Smooth muscle cell of the brain vasculature (primary cell): ENCODE measurements around the gene APOL3.
"Not testable (repeated sequence)": the region's sequence is repeated elsewhere in the genome, so short reads cannot be mapped to it uniquely, and the experiment has no call there.

ENCODE experiments used
- DNase-seq: peaks from one replicate; pipeline ENCODE4 v3.0.0-alpha.2; 2012; ENCODE audit warnings: low read depth, low spot score

Gene APOL3

DNA sequence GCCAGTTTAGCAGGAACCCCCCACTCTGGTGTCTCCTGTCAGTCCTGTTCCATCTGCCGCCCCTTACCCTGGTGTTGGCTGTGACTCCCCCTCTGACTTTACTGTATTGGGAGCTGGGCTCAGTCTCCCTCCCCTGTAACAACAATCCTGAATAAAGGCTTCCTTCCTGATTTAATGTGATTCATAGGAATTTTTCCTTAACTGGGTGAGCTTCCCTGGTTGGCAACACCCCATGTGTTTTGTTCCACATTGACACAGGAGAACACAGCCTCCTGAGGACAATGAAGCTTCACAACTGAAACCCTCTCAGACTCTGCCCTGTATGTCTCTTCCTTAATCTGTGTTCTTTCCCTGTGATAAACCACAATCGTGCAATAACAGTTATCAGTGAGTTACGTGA is 32.6 kb upstream of the APOL3 start:
- DNase-seq, result no peak

DNA sequence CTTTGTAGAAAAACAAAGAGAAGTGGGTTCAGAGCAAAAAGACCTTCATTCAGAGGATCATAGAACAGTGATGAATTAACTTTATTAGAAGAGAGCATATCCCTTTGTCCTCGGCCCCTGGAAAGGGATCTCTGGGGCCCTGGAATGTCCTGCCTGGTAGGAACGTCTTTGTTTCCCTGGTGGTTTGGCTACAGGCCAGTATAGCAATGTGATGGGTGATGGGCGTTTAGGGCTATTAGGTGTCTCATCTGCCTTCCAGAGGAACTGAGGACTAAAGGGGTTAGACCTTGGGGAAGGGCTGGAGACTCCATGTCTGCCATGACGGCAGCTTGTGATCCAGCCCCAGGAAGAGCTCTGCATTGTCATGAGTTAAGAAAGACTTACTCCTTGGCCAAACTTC is 32.0 kb upstream of the APOL3 start:
- DNase-seq, result no peak

DNA sequence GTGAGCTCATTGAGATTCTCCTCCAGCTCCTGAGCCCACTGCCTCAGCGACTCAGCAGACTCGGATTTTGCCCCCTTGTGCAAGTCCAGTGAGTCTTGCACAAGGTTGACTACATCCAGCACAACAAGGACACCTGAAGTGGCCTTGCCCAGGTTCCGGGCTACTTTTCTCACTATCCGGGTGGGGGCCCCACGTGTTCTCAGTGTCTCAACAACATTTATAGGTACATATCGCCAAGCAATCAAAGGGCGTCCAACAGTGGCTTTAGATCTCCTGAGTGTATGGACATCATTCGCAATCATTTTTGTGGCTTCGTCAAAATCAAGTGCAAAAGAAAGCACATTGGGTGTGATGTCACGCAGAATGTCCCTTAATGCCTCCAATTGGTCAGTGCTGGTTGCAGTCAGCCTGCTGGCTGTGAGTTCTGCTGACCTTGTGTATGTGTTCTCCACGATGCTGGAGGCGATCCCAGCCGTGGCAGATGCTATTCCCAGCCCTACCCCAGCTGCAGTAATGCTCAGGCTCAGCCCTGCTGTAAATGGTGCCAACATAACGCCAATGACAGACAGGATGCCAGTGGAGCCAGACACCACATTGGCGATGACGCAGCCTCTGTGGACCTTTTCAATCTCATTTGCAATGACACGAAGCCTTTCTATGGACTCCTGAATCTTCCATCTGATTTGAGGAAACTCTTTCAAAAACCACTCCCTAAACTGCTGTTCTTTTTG is 30.7 kb upstream of the APOL3 start:
- DNase-seq, result no peak

DNA sequence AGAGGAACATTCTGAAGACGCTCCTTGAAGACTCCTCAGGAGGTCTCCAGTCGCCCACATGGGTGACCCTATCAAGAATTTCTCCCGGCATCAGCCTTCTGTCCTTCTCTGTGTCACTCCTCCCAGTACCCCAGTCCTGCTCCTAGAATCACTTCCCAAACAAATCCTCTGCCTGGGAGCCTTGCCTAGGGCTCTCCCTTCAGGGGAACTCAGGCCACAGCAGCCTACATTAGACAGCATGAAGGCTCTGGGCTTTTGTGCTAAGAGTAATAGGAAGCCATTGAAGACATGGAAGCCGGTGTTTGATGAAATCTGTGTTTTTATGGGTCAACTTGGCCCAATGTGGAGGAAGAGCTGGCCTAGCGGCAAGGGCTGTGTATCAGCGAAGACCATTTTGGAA is 27.3 kb upstream of the APOL3 start:
- DNase-seq, result not testable (repeated sequence)

DNA sequence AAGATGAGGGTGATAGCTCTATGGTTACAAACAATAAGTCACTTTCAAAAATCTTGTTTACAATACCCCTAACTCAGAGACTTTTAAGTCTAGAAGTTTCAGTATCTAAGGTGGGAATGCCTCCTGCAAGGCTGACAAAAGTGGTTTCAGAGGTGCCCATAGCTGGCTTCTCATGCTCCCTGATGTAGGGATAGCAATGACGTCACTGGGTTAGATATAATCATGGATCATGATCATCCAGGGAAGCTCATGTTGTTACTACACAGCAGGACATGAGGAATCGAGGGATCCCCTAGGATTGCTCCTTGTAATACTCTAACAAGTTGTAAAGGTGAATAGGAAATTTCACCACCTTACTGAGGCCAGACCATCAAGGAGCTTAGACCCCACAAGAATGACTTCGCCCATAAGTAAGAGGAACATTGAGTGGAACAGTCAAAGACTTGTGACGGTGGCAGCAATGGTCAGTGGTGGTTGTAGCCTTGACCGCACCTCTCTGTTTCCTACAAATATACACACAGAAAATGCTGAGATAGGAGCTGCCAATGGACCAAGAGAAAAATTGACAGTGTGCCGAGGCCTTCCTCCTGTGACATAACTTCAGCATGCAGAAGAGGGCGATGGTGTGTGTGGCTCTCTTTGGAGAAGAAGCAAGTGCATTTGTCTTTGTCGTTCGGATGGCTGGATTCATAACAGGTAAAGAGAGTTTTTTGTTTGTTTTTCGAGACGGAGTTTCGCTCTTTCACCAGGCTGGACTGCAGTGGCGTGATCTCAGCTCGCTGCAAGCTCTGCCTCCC is 25.5 kb upstream of the APOL3 start:
- no peak for DNase-seq

DNA sequence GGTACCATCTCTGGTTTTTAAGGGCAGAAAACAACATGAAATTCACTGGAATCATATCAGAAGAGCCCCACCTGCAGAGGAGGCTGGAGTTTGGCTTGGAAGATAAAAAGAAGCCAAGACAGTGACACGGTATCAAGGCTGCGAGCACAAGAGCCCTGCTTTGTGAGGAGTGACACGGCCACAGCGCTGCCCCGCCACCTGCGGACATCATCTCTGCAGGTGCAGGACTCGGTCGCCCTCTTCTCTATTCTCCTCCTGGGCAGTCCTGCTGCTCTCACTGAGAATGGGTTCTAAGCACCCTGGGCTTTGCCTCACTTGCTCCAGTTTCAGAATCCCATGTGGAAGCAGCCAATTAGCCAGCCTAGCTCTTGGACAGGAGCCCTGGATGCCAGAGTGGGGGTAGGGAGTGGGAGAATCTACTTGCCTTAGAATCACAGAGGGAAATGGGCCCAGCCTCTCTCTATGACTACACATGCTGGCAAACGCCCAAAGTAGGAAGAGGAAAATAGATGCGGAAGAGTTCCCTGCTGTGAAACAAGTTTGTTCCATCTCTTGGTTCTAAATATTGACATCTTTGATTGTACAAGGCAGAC is 24.0 kb upstream of the APOL3 start:
- DNase-seq, result no peak

DNA sequence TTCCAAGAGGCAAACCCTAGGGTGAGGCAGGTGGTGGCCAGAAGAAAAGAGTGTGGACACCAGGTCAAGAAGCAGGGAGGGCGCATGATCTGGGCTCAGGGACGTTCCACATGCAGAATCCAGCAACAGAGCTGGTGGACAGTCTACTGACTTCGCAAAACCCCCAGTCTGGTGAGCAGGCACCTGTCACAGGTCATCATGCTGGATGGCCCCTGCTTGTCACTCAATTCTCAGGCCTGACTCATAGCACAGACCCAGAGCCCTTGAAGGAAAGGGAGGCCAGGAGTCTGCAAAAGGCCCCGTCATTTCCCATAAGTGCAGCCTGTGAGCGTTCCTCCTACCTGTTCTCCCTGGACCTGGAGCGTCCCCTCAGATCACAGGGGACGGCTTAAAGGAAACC is 22.9 kb upstream of the APOL3 start:
- DNase-seq, result no peak

DNA sequence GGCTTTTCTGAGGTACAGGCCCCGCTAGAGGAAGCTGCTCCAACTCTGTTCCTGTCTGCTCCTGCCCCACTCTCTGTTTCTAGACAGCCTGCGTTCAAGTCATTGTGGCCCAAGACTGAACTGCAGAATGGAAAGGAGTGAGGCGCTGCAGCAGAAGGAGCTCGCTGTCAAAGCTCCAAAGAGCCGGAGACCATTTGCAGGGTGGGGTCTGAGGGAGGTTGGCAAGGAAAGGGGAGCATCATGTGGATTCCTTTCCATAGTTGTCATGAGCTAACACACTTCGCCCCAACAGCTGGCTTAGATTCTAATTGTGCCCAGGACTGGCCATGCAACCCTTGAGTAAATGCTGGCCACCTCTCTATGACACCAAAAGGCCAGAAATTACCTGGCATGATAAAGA is 22.3 kb upstream of the APOL3 start:
- no peak for DNase-seq

DNA sequence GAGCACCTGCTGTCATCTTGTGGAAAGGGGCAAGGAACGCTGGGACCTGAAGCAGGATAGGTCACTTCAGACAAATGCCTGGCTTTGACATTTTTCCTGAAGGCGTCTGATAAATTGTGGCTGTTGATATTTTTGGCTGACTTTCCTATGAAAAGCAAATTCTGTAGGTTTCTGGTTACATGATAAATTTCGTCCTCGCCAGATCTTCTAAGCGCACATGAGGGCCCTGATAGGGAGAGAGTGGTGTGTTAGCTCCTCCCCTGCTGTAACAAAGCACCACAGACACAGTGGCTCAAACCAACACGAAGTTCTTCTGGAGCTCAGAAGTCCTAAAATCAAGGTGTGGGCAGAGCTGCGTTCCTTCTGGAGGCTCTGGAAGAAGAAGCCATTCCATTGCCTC is 21.5 kb upstream of the APOL3 start:
- DNase-seq, result no peak

DNA sequence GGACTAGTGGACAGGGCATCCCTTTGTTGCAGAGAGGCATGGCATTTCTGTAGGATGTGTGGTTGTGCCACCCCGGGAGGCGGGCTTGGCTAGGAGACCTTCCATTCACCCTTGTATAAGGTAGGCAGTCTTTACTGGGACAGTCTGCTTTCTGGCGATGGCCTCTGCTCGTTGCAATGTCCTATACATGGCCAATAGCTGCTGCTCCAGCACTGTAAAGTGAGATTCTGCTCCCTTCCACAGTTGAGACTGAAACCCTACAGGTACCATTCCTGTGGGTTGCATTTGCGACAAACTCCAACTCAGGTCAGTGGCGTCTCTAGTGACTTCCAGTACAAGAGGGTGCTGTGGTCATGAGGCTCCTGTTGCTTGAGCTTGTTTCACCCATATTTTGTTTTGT is 20.4 kb upstream of the APOL3 start:
- DNase-seq, result no peak

DNA sequence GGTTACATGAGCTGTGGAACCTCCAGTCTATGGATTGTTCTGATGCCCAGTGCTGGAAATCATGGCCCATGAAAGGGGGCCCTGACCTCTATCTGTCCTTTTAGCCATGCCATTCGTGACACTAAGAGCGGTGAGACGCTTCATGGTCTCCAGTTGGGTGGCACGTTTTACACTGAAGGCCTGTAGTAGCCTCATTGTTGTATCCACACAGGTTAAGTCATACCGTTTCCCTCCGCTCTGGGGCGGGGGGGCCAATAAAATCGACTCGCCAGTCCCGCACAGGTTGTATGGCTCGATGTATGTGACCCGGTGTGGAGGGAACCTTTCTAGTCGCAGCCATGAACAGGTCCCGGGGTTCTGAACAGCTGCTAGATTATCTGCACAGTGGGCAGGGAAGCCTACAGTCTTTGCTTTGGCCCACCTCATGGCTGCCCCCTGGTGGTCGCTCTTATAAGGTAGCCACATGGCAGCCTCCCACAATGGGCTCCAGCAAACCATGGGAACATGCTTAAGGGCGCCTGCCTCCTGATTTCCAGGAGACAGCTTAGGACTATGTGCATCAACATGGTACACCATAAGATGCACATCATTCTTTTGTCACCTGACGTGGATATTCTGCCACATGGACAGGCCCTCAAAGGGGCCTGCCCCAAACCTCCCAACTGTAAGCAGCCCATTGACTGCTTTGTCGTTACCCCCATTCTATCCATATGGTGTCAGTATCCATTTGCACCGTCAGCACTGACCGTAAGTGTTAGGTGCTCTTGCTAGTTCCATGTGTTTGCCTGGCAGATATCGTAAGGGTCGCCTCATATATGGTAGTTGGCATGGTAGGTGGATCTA is 19.7 kb upstream of the APOL3 start:
- DNase-seq, result peak; percentile 51

DNA sequence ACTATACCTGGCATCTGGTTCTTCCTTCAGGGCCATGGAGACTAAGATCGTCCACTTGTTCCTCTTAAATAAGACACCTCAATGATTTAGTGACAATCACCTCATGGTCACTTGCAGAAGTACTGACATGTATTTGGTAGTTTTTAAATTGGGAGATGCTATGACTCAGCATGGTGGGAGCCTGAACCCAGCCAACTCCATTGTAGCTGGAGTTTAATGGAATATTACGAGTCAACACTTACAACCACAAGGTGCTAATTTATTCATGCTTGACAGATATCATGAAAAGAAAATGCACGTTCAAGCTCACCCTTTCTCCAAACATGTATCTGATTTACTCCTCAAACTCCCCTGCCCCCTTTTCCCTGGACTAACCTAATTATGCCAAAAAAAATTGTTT is 16.6 kb upstream of the APOL3 start:
- no peak for DNase-seq

DNA sequence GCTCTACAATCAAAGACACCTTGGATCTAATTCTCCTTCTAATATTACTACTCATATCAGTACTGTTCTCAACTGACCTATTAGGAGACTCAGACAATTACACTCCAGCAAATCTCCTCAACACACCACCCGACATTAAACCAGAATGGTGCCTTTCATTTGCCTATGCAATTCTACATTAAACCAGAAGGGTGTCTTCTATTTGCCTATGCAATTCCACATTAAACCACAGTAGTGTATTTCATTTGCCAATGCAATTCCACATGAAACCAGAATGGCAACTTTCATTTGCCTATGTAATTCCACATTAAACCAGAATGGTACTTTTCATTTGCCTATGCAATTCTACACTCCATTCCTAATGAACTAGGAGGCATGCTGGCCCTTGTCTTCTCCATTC is 15.3 kb upstream of the APOL3 start:
- no peak for DNase-seq

DNA sequence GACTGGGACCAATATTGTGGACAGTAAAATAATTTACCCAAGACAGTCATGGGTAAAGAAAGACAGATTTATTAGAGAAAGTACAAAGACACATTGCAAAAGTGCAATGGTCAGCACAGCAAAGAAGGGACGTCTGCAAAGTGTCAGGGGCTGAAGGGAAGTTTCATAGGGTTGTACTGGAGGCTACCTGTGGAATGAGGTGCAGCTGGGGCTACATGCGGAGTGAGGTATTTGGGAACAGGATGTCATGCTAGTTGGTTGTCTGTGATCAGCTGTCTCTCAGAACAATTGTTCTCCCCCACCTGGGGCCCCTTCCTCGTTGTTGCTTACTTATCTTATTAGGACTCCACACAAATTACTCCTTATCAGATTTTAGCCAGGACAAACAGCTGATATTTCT is 11.4 kb upstream of the APOL3 start:
- DNase-seq, result no peak

DNA sequence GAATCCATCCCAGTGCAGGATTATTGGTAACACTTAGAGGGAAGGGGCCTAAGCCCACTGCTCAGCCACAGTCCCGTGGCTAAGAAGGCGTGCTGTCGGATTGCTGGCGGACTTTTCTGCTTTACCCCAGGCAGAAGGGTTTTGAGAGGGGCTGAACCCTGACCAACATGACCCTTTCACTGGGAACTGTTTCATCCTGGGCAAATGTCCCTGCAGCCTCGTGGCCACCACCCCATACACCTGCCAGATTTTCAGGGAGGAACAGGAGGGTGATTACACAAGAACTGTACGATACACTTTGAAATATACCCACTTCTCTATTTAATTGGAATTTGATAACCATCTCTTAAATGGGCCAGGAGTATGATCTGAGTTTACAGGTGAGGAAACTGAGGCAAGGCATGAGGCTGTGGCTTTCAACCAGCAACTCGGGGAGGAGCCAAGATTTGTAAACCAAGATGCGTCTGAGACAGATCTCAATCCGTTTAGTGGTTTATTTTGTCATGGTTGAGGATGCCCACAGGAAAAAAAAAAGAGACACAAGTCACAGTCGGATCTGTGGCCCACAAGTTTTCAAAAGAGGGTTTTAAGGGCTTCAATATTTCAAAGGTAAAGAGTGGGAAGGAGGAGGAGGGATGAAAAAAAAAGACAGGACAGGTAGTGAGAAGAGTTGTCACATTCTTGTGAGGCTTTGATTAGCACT is 6.1 kb upstream of the APOL3 start:
- no peak for DNase-seq

DNA sequence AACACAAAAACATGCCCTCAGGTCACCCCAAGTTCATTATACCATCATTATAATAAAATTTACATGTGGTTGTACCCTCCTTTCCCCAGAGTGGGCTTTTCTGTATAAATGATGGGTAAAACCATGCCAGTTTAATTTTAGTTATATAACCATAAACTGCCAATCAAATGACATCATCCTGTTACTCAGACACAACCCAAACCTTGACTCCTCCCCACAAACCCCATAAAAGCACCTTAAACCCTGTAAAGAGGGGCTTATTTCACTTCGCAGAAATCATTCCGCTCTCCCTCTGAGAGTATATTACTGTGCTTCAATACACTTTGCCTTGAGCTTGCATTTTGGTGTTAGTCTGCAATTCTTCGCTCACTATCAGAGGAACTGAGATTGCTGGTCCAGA is 5.5 kb upstream of the APOL3 start:
- no peak for DNase-seq

DNA sequence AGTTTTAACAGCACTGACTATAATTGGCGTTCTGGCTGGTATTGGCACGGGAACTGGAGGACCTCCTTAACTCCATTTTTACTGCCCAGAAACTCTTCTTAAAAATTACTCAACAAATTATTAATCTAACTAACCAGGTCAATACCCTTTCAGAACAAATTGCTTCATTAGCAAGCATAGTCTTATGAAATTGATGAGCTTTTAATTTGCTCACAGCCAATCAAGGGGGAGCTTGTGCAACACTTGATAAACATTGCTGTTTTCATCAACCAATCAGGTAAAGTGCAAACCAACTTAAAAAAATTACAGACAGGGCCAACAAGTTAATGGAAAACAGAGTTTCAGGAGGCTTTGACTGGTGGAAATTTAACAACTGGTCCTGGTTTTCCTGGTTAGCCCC is 4.6 kb upstream of the APOL3 start:
- no peak for DNase-seq

DNA sequence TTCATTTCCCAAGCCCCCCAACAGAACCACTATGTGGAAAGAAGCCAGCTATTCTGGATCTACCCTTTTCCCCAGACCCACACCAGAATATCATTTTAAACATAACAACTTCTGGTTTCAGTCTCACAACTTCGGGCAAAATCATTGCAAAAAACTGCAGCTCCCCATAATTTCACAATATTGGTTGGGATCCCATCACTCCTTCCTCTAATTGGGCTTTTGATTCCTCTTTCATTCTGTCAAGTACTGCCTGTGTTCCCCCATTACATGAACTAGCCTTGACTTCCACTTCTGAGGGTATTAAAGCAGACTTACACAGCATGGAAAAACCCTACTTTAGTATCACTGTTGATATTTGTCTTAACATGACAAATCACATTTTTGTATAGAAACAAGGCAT is 4.1 kb upstream of the APOL3 start:
- no peak for DNase-seq

DNA sequence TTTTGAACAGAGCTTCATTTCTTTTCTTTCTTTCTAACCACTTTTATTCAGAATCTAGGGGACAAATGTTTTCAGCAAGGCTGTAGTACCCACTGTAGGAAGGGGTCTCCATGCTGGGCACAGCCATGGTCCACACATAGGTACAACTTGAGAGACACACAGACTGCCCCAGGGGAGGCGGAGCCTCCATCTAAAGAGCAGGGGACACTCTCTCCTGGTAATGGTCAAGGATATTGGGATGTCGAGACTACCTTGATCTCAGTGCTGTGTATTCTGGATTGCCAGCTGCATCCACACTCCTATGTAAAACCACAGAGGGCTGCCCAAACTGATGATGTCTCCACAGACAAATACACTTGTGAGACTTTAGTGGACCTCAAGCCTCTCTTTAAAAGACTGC is 2.9 kb upstream of the APOL3 start:
- DNase-seq, result no peak

DNA sequence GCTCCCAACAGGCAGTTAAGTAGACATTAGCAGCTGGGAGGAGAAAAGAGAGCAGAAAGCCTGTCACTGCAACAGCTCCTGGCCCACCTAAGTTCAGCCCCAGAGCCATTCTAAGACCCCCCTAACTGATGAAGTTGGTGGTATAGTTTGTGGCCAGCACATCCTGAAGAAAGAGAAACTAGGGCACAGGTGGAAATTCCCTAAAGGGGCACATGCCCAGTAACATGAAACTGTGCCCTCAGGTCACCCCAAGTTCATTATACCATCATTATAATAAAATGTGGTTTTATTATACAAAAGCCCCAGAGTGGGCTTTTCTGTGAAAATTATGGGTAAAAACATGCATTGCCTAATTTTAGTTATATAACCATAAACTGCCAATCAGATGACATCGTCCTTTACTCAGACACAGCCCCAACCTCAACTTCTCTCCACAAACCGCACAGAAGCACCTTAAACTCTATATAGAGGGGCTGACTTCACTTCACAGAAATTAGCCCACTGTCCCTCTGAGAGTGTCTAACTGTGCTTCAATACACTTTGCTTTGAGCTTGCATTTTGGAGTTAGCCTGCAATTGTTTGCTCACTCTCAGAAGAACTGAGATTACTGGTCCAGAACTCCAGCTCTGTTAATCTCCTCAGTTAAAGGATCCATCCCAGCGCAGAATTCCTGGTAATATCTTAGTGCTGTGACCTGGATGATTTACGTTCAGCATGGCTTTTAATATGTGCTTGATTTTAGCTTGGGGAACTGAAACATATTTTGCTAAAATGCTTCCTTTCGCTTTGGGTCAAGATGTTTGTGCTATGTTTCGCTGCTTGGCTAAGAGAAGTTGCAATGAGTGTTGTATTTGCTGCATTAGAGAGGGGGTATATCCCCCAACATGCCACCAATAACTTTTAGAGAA is 1.8 kb upstream of the APOL3 start:
- no peak for DNase-seq

DNA sequence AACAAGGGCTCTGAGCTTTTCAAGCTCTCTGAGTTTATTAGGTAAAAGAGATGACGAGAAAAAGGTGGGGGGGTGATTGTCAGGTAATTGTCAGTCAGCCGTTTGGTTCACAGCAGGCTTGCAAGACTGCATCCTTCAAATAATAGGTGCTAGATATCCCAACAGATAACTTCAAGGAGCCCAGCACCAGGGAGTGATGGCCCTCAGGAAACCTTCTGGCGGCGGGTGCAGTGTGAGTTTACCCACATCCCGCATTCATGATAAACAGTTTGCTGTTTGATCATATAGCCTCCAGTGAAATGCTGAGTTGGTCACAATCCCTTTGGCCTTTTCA is 1.2 kb upstream of the APOL3 start:
- DNase-seq, result not testable (repeated sequence)
